Effector CD4-positive, alpha-beta T cell (primary cell): ENCODE results near the gene LRRFIP2.
"Not testable (repeated sequence)": the region's sequence is repeated elsewhere in the genome, so short reads cannot be mapped to it uniquely, and the experiment has no call there.

Experiments
- DNase-seq: peaks from one replicate; pipeline ENCODE4 v3.0.0-alpha.2; 2020

Gene LRRFIP2

DNA sequence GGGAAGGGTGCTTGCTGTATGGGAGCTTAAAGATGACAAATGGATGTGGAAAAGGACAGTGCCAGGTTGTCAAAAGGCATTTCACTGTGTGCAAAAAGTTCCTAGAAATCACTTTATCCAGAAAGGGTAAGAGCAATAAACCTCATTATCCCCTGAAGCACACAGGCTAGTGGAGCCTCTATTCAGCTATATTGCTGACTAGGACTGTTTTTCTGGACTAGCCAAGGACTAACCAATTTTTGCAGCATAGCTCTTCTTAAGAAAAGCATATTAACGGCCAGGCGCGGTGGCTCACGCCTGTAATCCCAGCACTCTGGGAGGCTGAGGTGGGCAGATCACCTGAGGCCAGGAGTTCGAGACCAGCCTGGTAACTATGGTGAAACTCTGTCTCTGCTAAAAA lies 116.3 kb downstream of the LRRFIP2 start:
- DNase-seq: no peak

DNA sequence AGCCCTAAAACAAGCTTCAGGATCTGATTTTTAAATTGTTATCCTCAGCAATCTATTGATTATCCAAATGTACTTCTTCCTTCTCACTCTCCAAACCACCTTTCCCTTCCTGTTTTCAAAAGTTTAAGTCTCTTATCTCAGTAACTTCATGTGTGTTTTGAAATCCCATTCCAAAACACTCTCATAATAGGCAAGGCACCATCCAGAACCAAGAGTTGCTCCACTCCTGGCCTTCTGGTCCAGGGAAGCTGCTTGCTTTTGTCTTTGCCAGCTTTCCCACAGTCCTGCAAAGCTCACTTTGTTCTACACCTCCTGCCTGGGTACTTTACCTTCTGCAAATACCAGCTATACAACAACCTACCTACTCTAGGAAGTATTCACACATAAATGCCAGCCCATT lies 117.6 kb downstream of the LRRFIP2 start:
- no peak for DNase-seq

DNA sequence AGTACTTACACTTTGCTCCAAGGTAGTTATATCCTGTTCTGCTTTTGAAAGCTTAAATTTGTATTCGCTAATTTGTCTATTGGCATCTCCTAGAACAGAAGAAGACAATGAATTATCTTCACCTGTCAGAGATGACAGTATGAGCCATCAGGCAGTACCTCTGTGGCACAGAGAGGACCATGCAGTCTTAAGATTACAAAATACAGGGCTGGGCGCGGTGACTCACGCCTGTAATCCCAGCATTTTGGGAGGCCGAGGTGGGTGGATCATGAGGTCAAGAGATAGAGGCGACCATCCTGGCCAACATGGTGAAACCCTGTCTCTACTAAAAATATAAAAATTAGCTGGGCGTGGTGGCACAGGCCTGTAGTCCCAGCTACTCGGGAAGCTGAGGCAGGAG lies 119.3 kb downstream of the LRRFIP2 start:
- DNase-seq: not testable (repeated sequence)

DNA sequence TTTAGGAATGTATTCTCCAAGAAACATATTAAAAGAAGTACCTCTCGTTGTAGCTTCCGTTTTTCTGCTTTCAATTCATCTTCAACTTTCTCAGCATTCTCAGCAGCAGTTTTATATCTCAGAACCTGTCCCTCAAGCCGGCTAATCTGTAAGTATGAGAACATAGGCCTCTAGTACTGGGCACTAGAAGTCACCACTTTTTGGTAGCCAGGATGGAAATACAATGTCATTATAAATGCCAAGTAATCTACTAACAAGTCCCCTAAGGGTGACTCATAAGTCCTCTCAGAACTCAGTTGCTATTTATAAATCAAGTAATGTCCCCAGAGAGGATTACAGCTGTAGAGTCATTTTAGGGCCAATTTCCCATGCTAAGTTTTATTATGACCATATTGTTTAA lies 120.0 kb downstream of the LRRFIP2 start:
- no peak for DNase-seq

- DNase-seq: no peak
These were observed 120.6 kb downstream of the LRRFIP2 start for GRCh38 chr3:37053753-37054152.

DNA sequence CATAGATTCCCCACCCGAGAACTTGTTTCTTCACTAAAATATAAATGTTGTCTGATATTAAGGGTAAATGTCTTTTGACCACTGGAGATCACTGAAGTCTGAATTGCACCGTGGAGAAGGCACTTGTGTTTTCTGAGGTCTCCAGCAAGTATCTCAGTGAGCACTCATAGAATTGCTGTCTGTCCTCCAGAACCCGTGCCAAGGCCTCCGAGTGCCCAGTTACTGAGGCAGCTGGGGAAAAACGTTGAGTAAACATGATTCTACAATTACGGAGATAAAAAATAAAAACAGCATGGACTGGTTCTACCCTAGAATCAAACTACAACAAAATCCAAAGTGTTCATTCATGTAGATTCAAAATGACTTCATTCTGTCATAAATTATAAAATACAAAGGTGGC lies 121.0 kb downstream of the LRRFIP2 start:
- no peak for DNase-seq

- DNase-seq: no peak
These were observed 121.5 kb downstream of the LRRFIP2 start for GRCh38 chr3:37052860-37053259.

DNA sequence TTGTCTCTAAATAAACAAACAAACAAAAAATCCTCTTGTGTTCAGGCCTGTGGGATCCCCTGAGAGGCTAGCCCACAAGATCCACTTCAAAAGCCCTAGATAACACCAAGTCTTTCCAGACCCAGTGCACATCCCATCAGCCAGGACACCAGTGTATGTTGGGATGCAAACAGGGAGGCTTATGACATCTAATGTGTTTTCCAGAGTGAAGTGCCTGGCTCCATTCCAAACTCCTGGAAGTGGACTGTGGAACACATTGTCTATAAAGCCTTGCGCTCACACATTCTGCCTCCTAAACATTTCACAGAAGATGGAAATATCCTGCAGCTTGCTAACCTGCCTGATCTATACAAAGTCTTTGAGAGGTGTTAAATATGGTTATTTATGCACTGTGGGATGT lies 124.1 kb downstream of the LRRFIP2 start:
- no peak for DNase-seq

GRCh38 chr3:37042712-37043111 lies 131.7 kb downstream of the LRRFIP2 start:
- DNase-seq: not testable (repeated sequence)

GRCh38 chr3:37041546-37042195 lies 132.7 kb downstream of the LRRFIP2 start:
- no peak for DNase-seq

DNA sequence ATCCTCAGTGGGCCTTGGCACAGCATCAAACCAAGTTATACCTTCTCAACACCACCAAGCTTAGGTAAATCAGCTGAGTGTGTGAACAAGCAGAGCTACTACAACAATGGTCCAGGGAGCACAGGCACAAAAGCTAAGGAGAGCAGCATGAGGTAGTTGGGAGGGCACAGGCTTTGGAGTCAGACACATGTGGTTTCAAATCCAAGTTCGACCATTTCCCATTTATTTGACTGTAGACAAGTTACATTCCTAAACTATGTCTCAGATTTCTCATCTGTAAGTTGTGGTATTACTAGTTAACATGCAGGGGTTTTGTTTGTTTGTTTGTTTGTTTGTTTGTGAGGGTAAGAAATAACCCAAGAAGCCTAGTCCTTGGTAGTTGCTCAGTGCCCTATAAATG lies 134.2 kb downstream of the LRRFIP2 start:
- DNase-seq: no peak

GRCh38 chr3:37039161-37039846 lies 135.1 kb downstream of the LRRFIP2 start:
- no peak for DNase-seq

DNA sequence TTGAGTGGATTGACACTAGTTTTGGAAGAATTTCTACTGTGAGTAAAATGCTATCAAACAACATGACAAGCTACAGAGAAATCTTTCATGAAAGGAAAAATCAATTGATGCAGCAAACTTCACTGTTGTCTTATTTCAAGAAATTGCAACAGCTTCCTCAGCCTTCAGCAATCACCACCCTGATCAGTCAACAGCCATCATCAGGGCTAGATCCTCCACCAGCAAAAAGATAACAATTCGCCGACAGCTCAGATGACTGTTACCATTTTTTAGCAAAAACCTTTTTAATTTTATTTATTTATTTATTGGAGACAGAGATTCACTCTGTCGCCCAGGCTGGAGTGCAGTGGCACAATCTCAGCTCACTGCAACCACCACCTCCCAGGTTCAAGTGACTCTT lies 137.0 kb downstream of the LRRFIP2 start:
- DNase-seq: no peak

DNA sequence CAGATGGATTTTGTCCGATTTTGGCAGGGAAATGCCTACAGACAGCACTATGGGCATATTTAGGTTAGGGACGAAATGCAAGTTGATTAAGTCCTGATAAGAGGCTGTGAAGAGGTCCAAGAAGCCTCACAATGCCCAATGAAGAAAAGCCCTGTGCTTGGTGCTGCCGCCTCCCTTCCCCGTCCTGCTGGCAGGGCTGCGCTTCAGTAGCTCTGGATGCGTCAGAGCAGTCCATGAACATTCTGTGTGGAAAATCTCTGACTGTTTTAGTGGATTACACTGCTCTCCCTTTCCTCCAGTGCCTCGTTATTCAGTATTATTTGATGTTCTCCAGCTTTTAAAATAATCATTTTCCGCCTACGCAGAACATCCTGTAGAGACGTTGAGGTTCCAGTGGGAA lies 141.4 kb downstream of the LRRFIP2 start:
- no peak for DNase-seq

- no peak for DNase-seq
These were observed 143.2 kb downstream of the LRRFIP2 start for GRCh38 chr3:37031096-37031682.

DNA sequence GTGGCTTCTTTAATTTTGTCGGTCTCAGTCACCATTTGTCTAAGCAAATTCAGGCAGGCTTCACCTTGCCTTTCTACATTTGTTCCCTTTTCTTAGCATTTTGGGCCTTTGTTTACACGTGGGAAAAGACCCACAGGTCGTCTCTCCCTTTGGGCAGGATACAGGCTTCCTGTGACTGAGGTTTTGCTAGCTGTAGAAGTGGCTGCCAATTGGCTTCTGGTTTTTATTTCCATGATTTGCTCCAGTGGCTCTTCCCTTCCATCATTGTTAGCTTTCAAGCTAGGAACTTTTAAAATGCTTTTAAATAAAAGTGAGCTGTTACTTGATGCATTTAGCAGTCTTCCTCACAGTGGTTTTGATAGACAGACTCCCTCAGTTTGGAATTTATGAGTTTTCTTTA lies 143.8 kb downstream of the LRRFIP2 start:
- no peak for DNase-seq

DNA sequence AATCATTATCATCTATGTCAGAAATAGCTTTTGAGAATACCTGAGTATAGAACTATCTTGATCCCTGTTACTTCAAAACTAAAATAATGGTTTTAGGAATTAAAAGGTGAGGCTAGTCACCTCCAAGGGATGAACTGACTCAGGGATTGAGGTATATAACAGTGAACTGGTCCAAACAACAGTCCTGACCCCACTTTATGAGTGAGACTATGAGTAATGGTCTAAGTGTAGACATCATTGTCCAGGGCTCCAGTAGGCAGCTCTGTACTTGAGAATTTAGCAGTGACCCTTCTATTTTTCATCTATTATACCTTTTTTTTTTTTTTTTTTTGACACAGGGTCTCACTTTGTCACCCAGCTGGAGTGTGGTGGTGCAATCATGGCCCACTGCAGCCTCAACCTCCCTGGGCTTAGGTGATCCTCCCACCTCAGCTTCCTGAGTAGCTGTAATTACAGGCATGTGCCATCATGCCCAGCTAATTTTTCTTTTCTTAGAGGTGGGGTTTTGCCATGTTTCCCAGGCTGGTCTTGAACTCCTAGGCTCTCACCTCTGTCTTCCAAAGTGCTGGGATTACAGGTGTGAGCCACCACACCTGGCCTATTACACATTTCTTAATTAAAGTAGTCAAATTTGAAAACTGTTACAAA lies 144.7 kb downstream of the LRRFIP2 start:
- no peak for DNase-seq

- DNase-seq: no peak
These were observed 145.3 kb downstream of the LRRFIP2 start for GRCh38 chr3:37029111-37029510.

DNA sequence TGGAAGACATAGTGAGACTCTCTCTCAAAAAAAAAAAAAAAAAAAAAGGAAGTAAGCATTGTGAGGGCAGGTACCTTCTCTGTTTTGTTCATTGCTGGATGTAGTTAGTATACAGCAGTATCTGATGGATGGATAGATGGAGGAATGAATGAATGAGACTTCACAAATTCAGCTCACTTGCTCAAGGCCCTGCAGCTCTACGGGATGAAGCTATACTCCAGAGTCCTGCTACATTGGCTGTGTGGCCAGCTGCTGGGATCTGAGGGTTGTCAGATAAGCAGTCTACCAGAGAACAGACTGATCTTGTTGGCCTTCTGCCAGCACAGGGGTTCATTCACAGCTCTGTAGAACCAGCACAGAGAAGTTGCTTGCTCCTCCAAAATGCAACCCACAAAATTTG lies 146.1 kb downstream of the LRRFIP2 start:
- DNase-seq: no peak

GRCh38 chr3:37026851-37027250 lies 147.5 kb downstream of the LRRFIP2 start:
- DNase-seq: no peak

- no peak for DNase-seq
These were observed 148.6 kb downstream of the LRRFIP2 start for GRCh38 chr3:37025561-37026335.

- DNase-seq: no peak
These were observed 149.5 kb downstream of the LRRFIP2 start for GRCh38 chr3:37024820-37025405.

GRCh38 chr3:37024092-37024491 lies 150.3 kb downstream of the LRRFIP2 start:
- no peak for DNase-seq
